HG02610 (cell line): ENCODE data around the gene SH3RF2.
"Not testable (repeated sequence)": the region's sequence is repeated elsewhere in the genome, so short reads cannot be mapped to it uniquely, and the experiment has no call there.

Source experiments
- ATAC-seq: cut with Tn5 transposase; IDR thresholded peaks from one replicate; pipeline ENCODE4 v1.9.1; 2021; ENCODE audit warnings: mild to moderate bottlenecking, moderate library complexity; ENCODE audit not compliant: unreplicated experiment

The SH3RF2 gene

GRCh38 chr5:146072595-146072994 is 136.2 kb downstream of the SH3RF2 start:
- ATAC-seq, result no peak

- no peak for ATAC-seq
These were observed 137.0 kb downstream of the SH3RF2 start for GRCh38 chr5:146073239-146073900.

- no peak for ATAC-seq
These were observed 139.7 kb downstream of the SH3RF2 start for GRCh38 chr5:146076028-146076427.

DNA sequence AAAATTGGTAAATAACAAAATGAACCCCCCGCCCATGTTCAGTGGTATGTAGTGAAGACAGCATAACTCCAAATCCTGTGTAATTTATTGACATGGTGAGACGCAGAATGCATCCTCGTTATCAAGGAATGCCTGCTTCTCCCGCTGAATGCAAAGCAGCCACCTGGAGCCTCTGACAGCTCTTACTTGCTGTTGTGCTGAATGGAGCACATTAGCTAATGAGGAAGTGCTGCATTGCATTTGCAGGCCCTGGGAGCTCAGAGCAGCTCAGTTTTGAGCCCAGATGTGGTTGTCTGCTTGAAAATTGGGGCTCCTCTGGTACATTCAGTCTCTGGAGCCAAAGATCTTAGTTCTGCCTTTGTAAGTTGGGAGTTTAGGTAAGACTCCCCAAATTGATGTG is 140.1 kb downstream of the SH3RF2 start:
- ATAC-seq, result no peak

- ATAC-seq, result no peak
These were observed 142.2 kb downstream of the SH3RF2 start for GRCh38 chr5:146078566-146078965.

- peak; percentile 53 for ATAC-seq
These were observed 143.5 kb downstream of the SH3RF2 start for GRCh38 chr5:146079695-146080373.

DNA sequence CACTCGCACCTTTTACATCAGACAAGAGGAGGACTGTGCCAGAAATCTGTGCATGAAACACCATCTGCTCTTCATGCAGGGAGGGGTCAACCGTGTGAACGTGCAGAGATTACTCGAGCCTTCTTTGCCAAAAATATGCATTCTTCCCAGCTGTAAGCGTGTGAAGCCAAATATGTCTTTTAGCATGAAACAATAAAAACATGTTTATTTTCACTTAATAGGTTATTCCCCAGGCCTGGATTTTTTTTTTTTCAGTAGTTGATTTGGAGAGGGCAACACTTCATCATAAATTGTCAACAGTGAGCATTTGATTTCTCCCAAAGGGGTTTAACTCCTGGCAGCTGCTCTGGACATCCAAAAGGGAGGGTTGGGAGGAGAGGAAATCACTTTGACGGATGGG is 145.2 kb downstream of the SH3RF2 start:
- no peak for ATAC-seq

DNA sequence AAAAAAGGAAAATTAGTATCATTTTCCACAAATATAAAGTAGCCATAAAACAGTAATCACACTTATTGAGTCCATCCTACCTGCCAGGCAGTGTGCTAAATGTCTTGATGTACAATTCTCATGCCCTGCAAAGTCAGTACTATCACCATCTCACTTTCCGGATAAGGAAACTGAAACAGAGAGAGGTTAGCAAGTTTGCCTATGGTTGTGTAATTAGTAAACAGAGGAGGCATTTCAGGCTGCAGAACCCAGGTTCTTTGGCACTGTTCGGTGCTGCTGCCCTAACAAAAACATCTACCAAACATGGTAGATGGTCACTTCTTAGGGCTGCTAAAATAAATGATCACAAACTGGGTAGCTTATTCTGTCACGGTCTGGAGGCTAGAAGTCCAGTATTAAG is 146.4 kb downstream of the SH3RF2 start:
- peak; percentile 71 for ATAC-seq

GRCh38 chr5:146084376-146084775 is 148.0 kb downstream of the SH3RF2 start:
- ATAC-seq, result no peak

GRCh38 chr5:146088098-146088497 is 151.7 kb downstream of the SH3RF2 start:
- ATAC-seq, result no peak

DNA sequence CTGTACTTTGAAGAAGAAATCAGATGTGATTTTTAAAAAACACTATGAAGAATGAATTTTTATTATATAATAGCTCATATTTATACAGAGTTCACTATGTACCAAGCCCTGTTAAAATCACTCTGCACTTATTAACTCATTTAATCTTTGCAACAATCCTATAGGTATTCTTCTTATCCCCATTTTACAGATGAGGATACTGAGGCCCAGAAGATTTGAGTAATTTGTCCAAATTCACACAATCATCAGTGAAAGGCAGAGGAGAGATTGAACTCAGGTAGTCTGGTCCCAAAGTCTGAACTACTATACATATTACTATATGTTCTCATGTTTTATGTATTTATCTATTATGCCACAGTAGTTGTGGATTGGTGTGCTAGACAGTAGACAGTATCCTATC is 152.9 kb downstream of the SH3RF2 start:
- no peak for ATAC-seq

- no peak for ATAC-seq
These were observed 155.5 kb downstream of the SH3RF2 start for GRCh38 chr5:146091881-146092280.

- ATAC-seq, result no peak
These were observed 161.7 kb downstream of the SH3RF2 start for GRCh38 chr5:146098047-146098446.

DNA sequence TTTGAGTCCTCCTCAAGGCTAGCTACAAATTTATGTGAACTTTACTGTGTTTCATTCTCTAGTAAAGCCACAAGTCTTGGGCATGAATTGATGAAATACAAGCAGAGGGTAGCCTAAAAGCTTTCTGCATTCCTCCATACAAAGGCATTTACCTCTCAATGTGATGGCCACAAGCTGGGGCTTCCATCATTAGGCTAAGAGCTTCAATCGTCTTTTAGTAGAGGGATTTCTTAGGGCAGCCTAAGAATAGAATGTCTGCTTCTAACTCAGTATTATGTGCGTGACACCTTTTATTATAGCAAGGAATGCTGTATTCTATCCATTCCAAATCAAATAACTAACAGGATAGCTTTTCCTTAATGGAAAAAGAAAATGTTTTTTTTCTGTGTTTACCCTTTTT is 165.3 kb downstream of the SH3RF2 start:
- no peak for ATAC-seq

- no peak for ATAC-seq
These were observed 167.2 kb downstream of the SH3RF2 start for GRCh38 chr5:146103594-146103993.

DNA sequence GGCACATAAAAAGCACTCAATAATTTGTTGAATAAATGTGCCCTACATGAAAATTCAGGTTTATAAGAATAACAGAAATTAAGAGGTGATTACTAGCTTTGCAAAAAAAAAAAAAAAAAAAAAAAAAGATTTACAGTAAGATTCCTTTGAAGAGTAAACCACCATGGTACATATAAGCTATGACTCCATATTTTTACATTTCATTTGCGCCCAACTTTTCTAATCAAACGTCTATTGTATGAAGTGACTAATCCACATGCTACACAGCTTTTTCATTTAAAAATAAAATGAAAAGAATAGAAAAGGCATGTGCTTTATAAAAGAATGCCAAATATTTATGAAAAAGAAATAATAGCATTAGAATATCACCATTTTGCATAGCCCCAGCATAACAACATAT is 169.1 kb downstream of the SH3RF2 start, which contains the start of gene PLAC8L1:
PLAC8L1 (minus strand) TSS at position 101 of the 400 bp plus-strand sequence. CDS start 1,266 bp downstream, outside the sequence.
- no peak for ATAC-seq

- ATAC-seq, result no peak
These were observed 171.5 kb downstream of the SH3RF2 start for GRCh38 chr5:146107901-146108300.

DNA sequence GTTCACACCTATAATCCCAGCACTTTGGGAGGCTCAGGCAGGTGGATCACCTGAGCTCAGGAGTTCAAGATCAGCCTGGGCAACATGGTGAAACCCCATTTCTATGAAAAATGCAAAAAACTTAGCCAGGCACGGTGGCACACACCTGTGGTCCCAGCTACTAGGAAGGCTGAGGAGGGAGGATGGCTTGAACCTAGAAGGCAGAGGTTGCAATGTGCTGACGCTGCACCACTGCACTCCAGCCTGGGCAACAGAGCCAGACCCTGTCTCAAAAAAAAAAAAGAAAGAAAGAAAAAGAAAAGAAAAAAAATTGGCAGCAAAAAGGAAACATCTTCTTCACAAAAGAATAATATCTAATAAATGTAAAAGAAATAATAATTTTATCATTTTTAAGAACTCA is 172.5 kb downstream of the SH3RF2 start:
- not testable (repeated sequence) for ATAC-seq

DNA sequence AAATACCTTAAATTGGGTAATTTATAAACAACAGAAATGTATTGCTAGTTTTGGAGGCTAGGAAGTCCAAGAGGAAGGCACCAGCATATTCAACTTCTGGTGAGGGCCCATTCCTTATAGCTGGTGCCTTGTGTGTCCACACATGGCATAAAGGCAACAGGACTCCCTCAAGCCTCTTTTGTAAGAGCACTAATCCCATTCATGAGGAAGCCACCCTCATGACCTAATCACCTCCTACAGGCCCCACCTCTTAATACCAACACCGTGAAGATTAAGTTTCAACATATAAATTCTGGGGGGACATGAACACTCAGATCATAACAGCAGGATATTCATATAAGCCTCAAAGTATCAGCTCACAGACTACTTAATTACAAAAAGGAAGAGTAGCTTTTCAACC is 173.0 kb downstream of the SH3RF2 start:
- no peak for ATAC-seq

DNA sequence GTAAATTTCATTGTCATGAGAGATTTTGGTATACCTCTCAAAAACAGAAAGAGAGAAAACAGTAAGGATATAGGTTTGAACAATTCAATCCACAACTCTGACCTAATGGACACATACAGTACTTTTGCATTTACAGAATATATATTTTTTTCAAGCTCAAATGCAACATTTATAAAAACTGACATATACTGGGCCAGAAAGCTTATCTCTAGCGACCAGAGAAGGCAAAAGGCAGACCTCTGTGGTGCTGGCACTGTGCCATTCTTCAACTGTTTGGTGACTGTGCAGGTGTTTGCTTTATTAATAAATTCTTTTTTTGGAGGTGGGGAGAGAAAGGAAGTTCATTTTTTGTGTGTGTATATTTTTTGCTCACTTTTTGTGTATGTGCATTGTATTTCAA is 175.0 kb downstream of the SH3RF2 start:
- no peak for ATAC-seq

GRCh38 chr5:146112476-146112875 is 176.1 kb downstream of the SH3RF2 start:
- ATAC-seq, result no peak
